Mesodermal cell (in vitro differentiated cells): ENCODE data around the gene UMODL1.

Experiments
- H3K27ac ChIP-seq: 2 replicates; pipeline ENCODE4 v1.7.0; 2013; ENCODE audit warnings: mild to moderate bottlenecking, low read depth, low read length, moderate library complexity; ENCODE audit not compliant: severe bottlenecking
- H3K36me3 ChIP-seq: 2 replicates; pipeline ENCODE4 v1.7.1; 2013; ENCODE audit warnings: mild to moderate bottlenecking, low read length, moderate library complexity; ENCODE audit not compliant: control insufficient read depth, insufficient read depth
- H3K4me1 ChIP-seq: one replicate; pipeline ENCODE4 v1.7.1; 2013; ENCODE audit warnings: mild to moderate bottlenecking, low read length; ENCODE audit not compliant: insufficient read depth, control insufficient read depth, poor library complexity, severe bottlenecking
- H3K4me3 ChIP-seq: 2 replicates; pipeline ENCODE4 v1.7.0; 2013; ENCODE audit warnings: low read length, control low read depth, mild to moderate bottlenecking; ENCODE audit not compliant: insufficient read depth, poor library complexity, severe bottlenecking; ENCODE audit errors: extremely low read depth
- H3K9me3 ChIP-seq: 2 replicates; pipeline ENCODE4 v1.7.1; 2013; ENCODE audit warnings: mild to moderate bottlenecking, low read length, moderate library complexity; ENCODE audit not compliant: control insufficient read depth
- WGBS, 2 experiments: methylation state at CpG; one replicate each; pipeline ENCODE4 v1.1.5; 2013; ENCODE audit warnings: missing lambda C conversion rate in 2 of 2; ENCODE audit not compliant: insufficient coverage in 2 of 2; 5-methylcytosine and 5-hydroxymethylcytosine counted together

UMODL1 gene

GRCh38 chr21:42089665-42090310 lies 18.7 kb downstream of the UMODL1 start:
- H3K27ac ChIP-seq, result no peak overlapping the region
- H3K36me3 ChIP-seq, result no peaks in the 10 kb centered on the region
- 95 to 96% methylated on average over 17 to 18 of the region's 21 CpGs for WGBS, 2 experiments
- H3K4me3 ChIP-seq, result no peak overlapping the region
- H3K4me1 ChIP-seq, result peaks cover 14% of the 10 kb centered on the region
- peaks cover 4% of the 10 kb centered on the region for H3K9me3 ChIP-seq

- 31 to 41% methylated on average over 11 of the region's 14 CpGs for WGBS, 2 experiments
- no peak overlapping the region for H3K4me3 ChIP-seq
These were observed 20.9 kb downstream of the UMODL1 start for GRCh38 chr21:42091899-42092508.

GRCh38 chr21:42092771-42093170 lies 21.7 kb downstream of the UMODL1 start:
- peaks cover 26% of the 10 kb centered on the region for H3K4me1 ChIP-seq
- 78 to 93% methylated on average over 3 to 7 of the region's 8 CpGs for WGBS, 2 experiments
- no peak overlapping the region for H3K4me3 ChIP-seq
- H3K36me3 ChIP-seq, result no peaks in the 10 kb centered on the region
- peaks cover 9% of the 10 kb centered on the region for H3K9me3 ChIP-seq
- H3K27ac ChIP-seq, result no peak overlapping the region

More at GRCh38 chr21:42091899-42092508, 20.9 kb downstream of the UMODL1 start:
- Histone ChIP-seq H3K27ac (no peak overlapping the region), H3K4me1 (peaks cover 20% of the 10 kb centered on the region), H3K9me3 (peaks cover 9% of the 10 kb centered on the region), H3K36me3 (no peaks in the 10 kb centered on the region)

DNA sequence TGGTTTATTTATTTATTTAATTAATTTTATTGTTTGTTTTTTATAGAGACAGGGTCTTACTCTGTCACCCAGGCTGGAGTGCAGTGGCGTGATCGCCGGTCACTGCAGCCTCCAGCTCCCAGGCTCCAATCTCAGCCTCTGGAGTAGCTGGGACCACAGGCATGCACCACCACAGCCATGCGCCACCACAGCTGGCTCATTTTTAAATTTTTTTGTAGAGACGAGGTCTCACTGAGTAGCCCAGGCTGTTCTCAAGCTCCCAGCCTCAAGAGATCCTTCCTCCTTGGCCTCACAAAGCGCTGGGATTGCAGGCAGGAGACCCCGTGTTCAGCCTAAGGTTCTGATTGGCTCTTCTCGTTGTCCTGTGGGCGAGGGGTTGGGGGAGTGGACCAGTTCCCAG lies 22.1 kb downstream of the UMODL1 start:
- WGBS, 2 experiments, result 95 to 98% methylated on average over 5 to 6 of the region's 9 CpGs
- Histone ChIP-seq H3K27ac (no peak overlapping the region), H3K4me3 (no peak overlapping the region)

DNA sequence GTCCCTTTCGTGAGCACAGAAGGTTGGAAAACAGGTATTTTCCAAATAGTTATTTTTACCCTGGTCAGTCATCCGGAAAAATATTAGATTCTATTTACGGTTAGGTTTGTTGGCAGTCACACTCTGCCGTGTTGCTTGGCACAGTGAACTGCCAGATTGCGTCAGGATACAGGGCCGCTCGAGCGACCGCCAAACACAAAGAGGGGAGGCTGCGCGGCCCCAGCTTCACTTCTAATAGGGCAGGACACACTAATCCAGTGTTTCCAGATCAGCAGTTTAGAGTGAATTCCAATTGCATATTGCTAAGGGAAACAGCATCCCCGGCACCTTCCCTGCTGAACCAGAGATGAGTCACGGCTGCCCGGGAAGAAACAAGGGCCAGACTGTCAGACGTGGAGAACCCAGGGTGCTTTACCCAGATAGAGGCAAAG lies 22.9 kb downstream of the UMODL1 start:
- 88 to 89% methylated on average over 13 to 14 of the region's 15 CpGs for WGBS, 2 experiments
- peaks cover 24% of the 10 kb centered on the region for H3K4me1 ChIP-seq
- H3K27ac ChIP-seq, result peak overlapping the region; percentile 57
- no peak overlapping the region for H3K4me3 ChIP-seq
- H3K9me3 ChIP-seq, result peaks cover 9% of the 10 kb centered on the region
- H3K36me3 ChIP-seq, result no peaks in the 10 kb centered on the region

More for the DNA sequence above, 22.1 kb downstream of the UMODL1 start:
- Histone ChIP-seq H3K36me3 (no peaks in the 10 kb centered on the region), H3K4me1 (peaks cover 26% of the 10 kb centered on the region), H3K9me3 (peaks cover 9% of the 10 kb centered on the region)

- 100% methylated on average over 4 of the region's 6 CpGs for WGBS, 2 experiments
- Histone ChIP-seq H3K36me3 (no peaks in the 10 kb centered on the region), H3K27ac (peak overlapping the region; percentile 18), H3K9me3 (peaks cover 9% of the 10 kb centered on the region), H3K4me3 (no peak overlapping the region), H3K4me1 (peaks cover 22% of the 10 kb centered on the region)
These were observed 23.7 kb downstream of the UMODL1 start for GRCh38 chr21:42094811-42095210.

- WGBS, 2 experiments, result 100% methylated on average over 1 of the region's 2 CpGs; no CpG with 5 or more reads in 1 of the 2 experiments
These were observed 24.5 kb downstream of the UMODL1 start for GRCh38 chr21:42095581-42095980.

GRCh38 chr21:42096566-42096965 lies 25.4 kb downstream of the UMODL1 start:
- no peaks in the 10 kb centered on the region for H3K36me3 ChIP-seq
- 85 to 90% methylated on average over 8 to 9 of the region's 10 CpGs for WGBS, 2 experiments
- H3K4me3 ChIP-seq, result no peak overlapping the region
- no peak overlapping the region for H3K27ac ChIP-seq
- peaks cover 22% of the 10 kb centered on the region for H3K4me1 ChIP-seq
- H3K9me3 ChIP-seq, result peaks cover 9% of the 10 kb centered on the region

More at GRCh38 chr21:42095581-42095980, 24.5 kb downstream of the UMODL1 start:
- Histone ChIP-seq H3K4me1 (peaks cover 22% of the 10 kb centered on the region), H3K9me3 (peaks cover 9% of the 10 kb centered on the region), H3K4me3 (no peak overlapping the region), H3K27ac (no peak overlapping the region), H3K36me3 (no peaks in the 10 kb centered on the region)

DNA sequence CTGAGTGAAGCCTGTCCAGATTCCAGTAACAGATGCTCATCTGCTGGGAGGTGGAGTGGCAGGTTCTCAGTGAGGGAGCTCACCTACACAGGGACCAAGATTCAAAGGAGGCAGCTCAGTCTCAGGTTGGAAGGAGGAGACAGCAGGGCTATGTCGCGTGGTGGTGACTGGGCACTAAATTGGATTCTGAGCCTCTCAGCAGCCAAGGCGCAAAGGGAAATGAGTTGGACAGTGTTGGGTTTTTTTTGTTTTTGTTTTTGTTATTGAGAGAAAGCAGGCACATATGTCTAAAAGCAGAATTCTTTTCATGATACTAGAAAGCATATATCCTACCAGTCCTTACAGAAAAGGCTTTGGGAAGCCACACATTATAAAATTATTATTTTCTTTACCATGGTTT lies 26.2 kb downstream of the UMODL1 start:
- H3K9me3 ChIP-seq, result peaks cover 9% of the 10 kb centered on the region
- no peaks in the 10 kb centered on the region for H3K36me3 ChIP-seq
- no peak overlapping the region for H3K4me3 ChIP-seq
- H3K4me1 ChIP-seq, result peaks cover 22% of the 10 kb centered on the region
- 90 to 97% methylated on average over 2 to 3 of the region's 3 CpGs for whole genome bisulfite sequencing, 2 experiments
- peak overlapping the region; percentile 90 for H3K27ac ChIP-seq

- Histone ChIP-seq H3K9me3 (peaks cover 9% of the 10 kb centered on the region), H3K27ac (peak overlapping the region; percentile 90), H3K36me3 (no peaks in the 10 kb centered on the region), H3K4me3 (no peak overlapping the region), H3K4me1 (peaks cover 18% of the 10 kb centered on the region)
- WGBS, 2 experiments, result 52 to 63% methylated on average over 5 to 8 of the region's 8 CpGs
These were observed 26.8 kb downstream of the UMODL1 start for GRCh38 chr21:42097860-42098454.
